GM15510 (cell line): ENCODE data around the gene TFPI.

Experiments used
- POLR2A ChIP-seq: IDR thresholded peaks from 3 replicates; pipeline ENCODE4 v1.6.1; 2011; ENCODE audit warnings: borderline replicate concordance; ENCODE audit not compliant: insufficient read length; ENCODE audit errors: extremely low read depth

The TFPI gene

DNA sequence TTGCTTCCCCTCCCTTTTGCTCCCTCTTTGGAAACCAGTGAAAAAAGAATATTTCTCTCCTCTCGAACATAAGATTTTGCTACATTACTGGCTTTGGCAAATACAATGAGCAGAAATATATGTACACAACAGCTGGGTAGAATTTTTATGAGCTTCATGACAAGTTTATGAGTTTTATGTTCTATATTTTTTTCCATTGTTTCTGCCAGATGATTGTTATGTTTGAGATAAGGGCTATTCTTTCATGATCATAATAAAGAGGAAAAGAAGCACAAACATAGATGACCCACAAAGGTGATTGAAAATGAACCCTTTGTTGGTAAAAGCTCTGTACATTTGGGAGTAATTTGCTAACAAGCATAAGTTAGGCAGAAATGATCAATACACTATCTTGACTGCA, 14.8 kb upstream of the TFPI start:
- no peak for TF ChIP-seq POLR2A

DNA sequence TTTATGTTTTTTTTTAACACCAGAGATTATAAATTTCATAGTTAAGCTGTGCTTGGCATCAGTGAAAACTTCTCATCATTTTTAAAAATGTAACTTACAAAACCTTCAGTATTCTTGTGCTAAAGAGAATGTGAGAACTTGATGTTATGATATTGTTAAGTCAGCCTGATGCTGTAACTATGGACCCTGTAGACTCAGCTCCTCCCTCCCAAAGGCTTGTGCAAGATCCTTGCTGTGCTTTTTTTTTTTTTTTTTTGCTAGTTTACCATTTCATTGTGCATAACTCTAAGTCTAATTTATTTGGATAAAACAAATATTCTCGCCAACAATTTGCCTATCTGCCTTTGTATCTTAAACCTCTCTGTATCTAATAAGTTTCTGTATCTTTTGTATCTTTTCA, 12.9 kb upstream of the TFPI start:
- no peak for TF ChIP-seq POLR2A

DNA sequence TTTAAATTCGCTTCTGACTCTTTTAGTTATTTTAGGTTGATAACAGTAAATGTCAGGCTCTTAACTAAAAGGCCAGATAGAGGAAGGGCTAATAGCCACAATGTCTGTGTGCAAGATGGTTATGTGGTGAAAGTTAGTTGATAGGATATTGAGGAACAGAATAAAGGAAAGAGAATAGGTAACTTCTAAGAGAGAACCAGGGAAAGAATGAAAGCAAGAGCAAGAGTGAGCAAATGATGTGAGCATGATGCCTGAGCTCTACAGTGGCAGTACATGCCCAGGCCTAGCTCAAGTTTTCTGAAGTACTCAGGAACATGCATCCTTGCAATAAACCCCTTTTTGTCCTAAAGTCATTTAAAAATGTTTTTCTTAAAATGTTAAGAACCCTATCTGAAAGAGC, 12.5 kb upstream of the TFPI start:
- no peak for TF ChIP-seq POLR2A

GRCh38 chr2:187566266-187566665, 12.0 kb upstream of the TFPI start:
- TF ChIP-seq POLR2A, result no peak

DNA sequence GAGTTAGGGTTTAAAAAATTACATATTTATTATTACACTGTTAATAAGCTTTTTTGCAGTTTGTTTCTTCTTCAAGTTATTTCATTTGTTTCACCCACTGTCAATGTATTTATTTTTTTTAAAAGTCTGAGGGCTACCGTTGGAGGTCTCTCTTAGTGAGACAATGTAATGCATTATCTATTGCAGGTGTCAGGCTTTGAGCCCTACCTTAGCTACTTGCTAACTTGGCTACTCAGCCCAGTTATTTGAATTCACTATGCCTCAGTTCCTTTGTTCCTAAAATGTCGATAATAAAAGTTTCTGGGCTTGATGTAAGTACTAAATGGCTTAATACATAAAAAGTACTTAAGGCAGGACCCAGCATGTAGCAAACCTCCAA, 458 bp upstream of the TFPI start:
- no peak for TF ChIP-seq POLR2A

- no peak for TF ChIP-seq POLR2A
Observed at GRCh38 chr2:187552828-187553681, 1.2 kb downstream of the TFPI start.

DNA sequence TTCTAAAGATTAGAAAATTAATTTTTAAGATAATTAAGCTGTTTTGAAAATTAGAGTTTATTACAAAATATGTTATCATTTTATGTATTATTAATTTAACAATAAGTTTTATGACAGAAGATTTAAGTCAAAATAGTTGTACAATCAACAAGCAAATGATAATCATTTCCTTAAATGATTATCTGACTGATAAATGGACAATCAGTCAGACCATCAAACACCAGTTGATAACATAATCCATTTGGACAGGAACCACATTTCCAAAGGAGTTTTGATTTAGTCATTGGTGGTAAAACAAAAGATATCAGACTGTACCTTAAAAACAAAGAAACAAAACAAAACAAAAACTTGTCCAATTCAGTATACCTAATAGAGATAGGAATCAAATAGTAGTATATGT, 1.9 kb downstream of the TFPI start:
- TF ChIP-seq POLR2A, result no peak

GRCh38 chr2:187550857-187551256, 3.4 kb downstream of the TFPI start:
- no peak for TF ChIP-seq POLR2A

GRCh38 chr2:187549951-187550555, 4.2 kb downstream of the TFPI start:
- TF ChIP-seq POLR2A, result no peak

GRCh38 chr2:187549193-187549592, 5.0 kb downstream of the TFPI start:
- no peak for TF ChIP-seq POLR2A

- no peak for TF ChIP-seq POLR2A
Observed at GRCh38 chr2:187548656-187549055, 5.6 kb downstream of the TFPI start.

- TF ChIP-seq POLR2A, result no peak
Observed at GRCh38 chr2:187547353-187547979, 6.8 kb downstream of the TFPI start.

- TF ChIP-seq POLR2A, result no peak
Observed at GRCh38 chr2:187546762-187547333, 7.4 kb downstream of the TFPI start.

DNA sequence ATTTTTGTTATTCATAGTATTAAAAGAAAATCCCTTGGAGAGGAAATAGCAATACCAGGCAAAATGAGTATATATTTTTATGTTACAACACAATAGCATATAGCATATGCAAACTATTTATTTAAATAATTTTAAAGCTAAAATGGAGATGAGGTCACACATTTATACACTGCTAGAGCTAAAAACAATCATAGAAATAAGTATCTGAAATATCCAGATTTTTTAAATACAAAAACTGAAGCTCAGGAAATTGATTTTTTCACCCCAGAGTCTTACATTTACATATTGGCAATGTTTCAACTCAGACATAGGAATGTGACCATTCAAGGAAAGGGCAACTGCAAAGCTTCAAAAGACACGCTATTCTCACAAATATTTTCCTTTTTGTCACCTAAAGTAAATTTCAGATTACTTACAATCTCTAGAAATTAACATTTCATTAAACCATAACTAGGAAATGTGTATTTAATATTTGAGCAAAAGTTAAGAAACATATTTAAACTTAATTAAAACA, 8.9 kb downstream of the TFPI start:
- TF ChIP-seq POLR2A, result no peak
